IMR-90 (cell line): ENCODE data around the gene KLHL12. TPM values are rescaled to one million over a fixed set of nuclear protein-coding genes. Genes with fewer than 3 reads are reported as not detected.
A peak's percentile ranks its signal among the peaks of the same experiment; 100 is the strongest.

Experiments used
- ATAC-seq: fragments of 200-7000 bp; cut with Tn5 transposase; 2 replicates; pipeline ENCODE4 v1.9.1; 2020; ENCODE audit warnings: low read depth, mild to moderate bottlenecking, moderate library complexity
- BruUV-seq: library from RNA; stranded (reverse); fragments of 400-500 nt; replicated peaks from 2 replicates; lab custom pipeline; 2021; lab: Mats Ljungman, UMichigan
- CTCF ChIA-PET: fragments of 300-600 bp; formaldehyde crosslinking; extraction: SDS; loops from one replicate; lab custom pipeline; 2021; ENCODE audit warnings: antibody characterized with exemption; lab: Yijun Ruan, JAX
- POLR2A ChIA-PET: fragments of 300-600 bp; sonication (Branson Sonifier 250); formaldehyde crosslinking; loops from one replicate; lab custom pipeline; 2022; ENCODE audit warnings: antibody characterized with exemption; ENCODE audit not compliant: unreplicated experiment; lab: Charles Lee
- DNase-seq: peaks from one replicate; pipeline ENCODE4 v3.0.0; 2013
- H2AFZ ChIP-seq: replicated peaks from 2 replicates; pipeline ENCODE3; 2013; ENCODE audit warnings: low read length, mild to moderate bottlenecking; ENCODE audit not compliant: poor library complexity
- H2AK5ac ChIP-seq: 2 replicates; pipeline ENCODE4 v1.6.1; 2013; ENCODE audit warnings: low read depth, low read length, inconsistent platforms
- H2AK9ac ChIP-seq: replicated peaks from 2 replicates; pipeline ENCODE3; 2013; ENCODE audit warnings: mild to moderate bottlenecking, low read depth, low read length, moderate library complexity; ENCODE audit not compliant: poor library complexity
- H2BK120ac ChIP-seq: 2 replicates; pipeline ENCODE4 v1.6.1; 2013; ENCODE audit warnings: low read depth, low read length, inconsistent platforms
- H2BK15ac ChIP-seq: 3 replicates; pipeline ENCODE4 v1.6.1; 2013; ENCODE audit warnings: low read depth, low read length, inconsistent platforms
- H2BK20ac ChIP-seq: 2 replicates; pipeline ENCODE4 v1.6.1; 2013; ENCODE audit warnings: low read depth, mild to moderate bottlenecking, inconsistent platforms, low read length, moderate library complexity
- H2BK5ac ChIP-seq: 2 replicates; pipeline ENCODE4 v1.6.1; 2013; ENCODE audit warnings: mild to moderate bottlenecking, low read depth, low read length, inconsistent platforms; ENCODE audit not compliant: poor library complexity, severe bottlenecking
- H3K14ac ChIP-seq: replicated peaks from 2 replicates; pipeline ENCODE4 v1.6.1; 2013; ENCODE audit warnings: low read depth, low read length, inconsistent platforms
- H3K18ac ChIP-seq: 2 replicates; pipeline ENCODE4 v1.6.1; 2013; ENCODE audit warnings: low read depth, low read length, control low read depth
- H3K23ac ChIP-seq: 2 replicates; pipeline ENCODE4 v1.6.1; 2013; ENCODE audit warnings: low read depth, low read length, inconsistent platforms
- H3K27ac ChIP-seq: 2 replicates; pipeline ENCODE4 v1.5.1; 2013; ENCODE audit warnings: mild to moderate bottlenecking, control low read depth, low read length; ENCODE audit not compliant: insufficient read depth
- H3K27me3 ChIP-seq: 2 replicates; pipeline ENCODE4 v1.6.1; 2013; ENCODE audit warnings: low read length; ENCODE audit not compliant: control insufficient read depth, insufficient read depth
- H3K36me3 ChIP-seq: 2 replicates; pipeline ENCODE4 v1.6.1; 2013; ENCODE audit warnings: low read length, mixed read lengths; ENCODE audit not compliant: control insufficient read depth, insufficient read depth
- H3K4ac ChIP-seq: 2 replicates; pipeline ENCODE4 v1.6.1; 2013; ENCODE audit warnings: low read depth, low read length, inconsistent platforms
- H3K4me1 ChIP-seq: 2 replicates; pipeline ENCODE4 v1.6.1; 2013; ENCODE audit warnings: low read length, mixed read lengths; ENCODE audit not compliant: control insufficient read depth, insufficient read depth
- H3K4me2 ChIP-seq: 2 replicates; pipeline ENCODE4 v1.6.1; 2013; ENCODE audit warnings: low read depth, mild to moderate bottlenecking, control low read depth, low read length, moderate library complexity
- H3K4me3 ChIP-seq: 2 replicates; pipeline ENCODE4 v1.5.1; 2013; ENCODE audit warnings: low read depth, mild to moderate bottlenecking, control low read depth, low read length, moderate library complexity; ENCODE audit not compliant: insufficient read depth
- H3K56ac ChIP-seq: 2 replicates; pipeline ENCODE4 v1.6.1; 2013; ENCODE audit warnings: low read length, inconsistent platforms; ENCODE audit not compliant: insufficient read depth; ENCODE audit errors: extremely low read depth
- H3K79me1 ChIP-seq, 2 experiments: 2 replicates each; pipeline ENCODE4 v1.6.1; 2013; ENCODE audit warnings: low read length in 2 of 2, inconsistent platforms in 1 of 2, low read depth in 1 of 2
- H3K9ac ChIP-seq: 2 replicates; pipeline ENCODE4 v1.6.1; 2013; ENCODE audit warnings: low read depth, low read length, control low read depth
- H3K9me1 ChIP-seq: 2 replicates; pipeline ENCODE4 v1.6.1; 2013; ENCODE audit warnings: low read length, inconsistent platforms; ENCODE audit not compliant: insufficient read depth
- H3K9me3 ChIP-seq: 2 replicates; pipeline ENCODE4 v1.6.1; 2013; ENCODE audit warnings: low read length; ENCODE audit not compliant: control insufficient read depth, insufficient read depth
- H4K20me1 ChIP-seq: 2 replicates; pipeline ENCODE4 v1.6.1; 2013; ENCODE audit warnings: low read length, inconsistent platforms; ENCODE audit not compliant: insufficient read depth
- H4K5ac ChIP-seq: 2 replicates; pipeline ENCODE4 v1.6.1; 2013; ENCODE audit warnings: mild to moderate bottlenecking, low read depth, low read length, control low read depth
- H4K8ac ChIP-seq, 2 experiments: 2 replicates each; pipeline ENCODE4 v1.6.1; 2013; ENCODE audit warnings: low read depth in 2 of 2, low read length in 2 of 2, control low read depth in 1 of 2, inconsistent platforms in 1 of 2
- H4K91ac ChIP-seq: 2 replicates; pipeline ENCODE4 v1.6.1; 2013; ENCODE audit warnings: low read depth, low read length, inconsistent platforms; ENCODE audit not compliant: insufficient read depth
- CEBPB ChIP-seq: IDR thresholded peaks from 2 replicates; pipeline ENCODE4 v1.6.1; 2012; ENCODE audit warnings: low read depth, low read length, improper control_type of control experiment
- FOS ChIP-seq: fragments of 150-350 bp; IDR thresholded peaks from 2 replicates; pipeline ENCODE4 v1.6.1; 2016; ENCODE audit warnings: low read depth, low read length
- MAFK ChIP-seq: IDR thresholded peaks from 2 replicates; pipeline ENCODE4 v1.6.1; 2012; ENCODE audit warnings: low read depth, low read length, improper control_type of control experiment
- RAD21 ChIP-seq: IDR thresholded peaks from 2 replicates; pipeline ENCODE4 v1.6.1; 2012; ENCODE audit warnings: low read length, improper control_type of control experiment
- WGBS, 2 experiments: methylation state at CpG; one replicate each; pipeline versions ENCODE4 v1.1.5 to v1.1.7; 2013; ENCODE audit warnings: missing lambda C conversion rate in 2 of 2; ENCODE audit not compliant: insufficient read length in 1 of 2; ENCODE audit errors: extremely low coverage in 2 of 2; 5-methylcytosine and 5-hydroxymethylcytosine counted together
- dilution Hi-C: fragments of 300-500 bp; cut with HindIII; formaldehyde crosslinking; loops from one replicate; pipeline ENCODE4 v1.14.3; 2018; ENCODE audit warnings: low sequenced_read_pairs; ENCODE audit not compliant: unreplicated experiment
- in situ Hi-C: fragments of 300-500 bp; cut with MboI; formaldehyde crosslinking; loops from 3 replicates; pipeline ENCODE4 v1.14.3; 2019; ENCODE audit warnings: low sequenced_read_pairs, inconsistent platforms, mixed read lengths
- intact Hi-C: fragments of 100-400 bp; cut with micrococcal nuclease; formaldehyde crosslinking; loops from 2 replicates; pipeline ENCODE4 v1.10.0; 2022
- polyA plus RNA-seq, 3 experiments: library from polyadenylated mRNA; depleted of rRNA; stranded (reverse); fragments of >200 nt; gene quantifications; 2 replicates each; pipeline ENCODE4 v1.2.3, GENCODE V29; 2012; ENCODE audit warnings: low replicate concordance in 1 of 3
- total RNA-seq: library from RNA; depleted of rRNA; stranded (reverse); fragments of >200 nt; gene quantifications from 2 replicates; pipeline ENCODE4 v1.2.3, GENCODE V29; 2012
- TF ChIP-seq, protein P1 (sequence below): fragments of 150-350 bp; IDR thresholded peaks from 2 replicates; pipeline ENCODE4 v1.6.1; 2017; ENCODE audit warnings: mild to moderate bottlenecking, antibody characterized with exemption, low read length, low read depth

KLHL12 gene
- total and polyA plus RNA-seq, 2 of the 4 experiments (the other 2 are of a cell fraction), result 17.2 to 38.4 TPM

DNA sequence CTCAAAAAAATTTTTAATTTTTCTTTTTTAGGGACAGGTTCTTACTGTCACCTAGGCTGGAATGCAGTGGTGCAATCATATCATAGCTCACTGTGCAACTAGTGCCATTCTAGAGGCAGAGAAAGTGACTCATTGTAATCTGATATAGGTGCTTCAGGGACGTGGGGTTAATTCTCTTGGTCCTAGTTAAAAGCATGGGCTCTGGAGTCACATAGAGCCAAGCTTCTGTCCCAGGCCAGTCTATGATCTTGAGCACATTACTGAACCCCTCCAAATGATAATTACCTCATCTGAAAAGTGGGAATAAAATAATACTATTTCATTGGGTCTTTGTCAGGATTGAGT, 32.2 kb upstream of the KLHL12 start:
- Histone ChIP-seq H2AK9ac (no peak overlapping the region), H4K20me1 (peaks cover 13% of the 10 kb centered on the region; the same call in 1 of the 2 replicates), H3K9me3 (no peaks in the 10 kb centered on the region), H3K4me3 (no peak overlapping the region), H2BK20ac (no peak overlapping the region), H2BK120ac (no peak overlapping the region), H3K14ac (no peak overlapping the region), H3K27me3 (no peaks in the 10 kb centered on the region), H2BK15ac (no peak overlapping the region), H3K18ac (no peak overlapping the region), H3K56ac (no peak overlapping the region), H3K79me1 (peaks cover 11 to 41% of the 10 kb centered on the region in 2 experiments), H4K5ac (no peak overlapping the region), H3K4me1 (peaks cover 9% of the 10 kb centered on the region), H3K27ac (no peak overlapping the region), H3K9ac (no peak overlapping the region), H3K36me3 (peaks cover 8% of the 10 kb centered on the region), H3K23ac (no peak overlapping the region), H3K4me2 (no peak overlapping the region), H4K91ac (no peak overlapping the region), H2AFZ (no peak overlapping the region), H4K8ac (no peak overlapping the region), H3K9me1 (peaks cover 10% of the 10 kb centered on the region), H3K4ac (no peak overlapping the region), H2AK5ac (no peak overlapping the region), H2BK5ac (no peak overlapping the region)
- in situ Hi-C loops, result no loop called here
- no CpG with 5 or more reads among the region's 1 CpG for WGBS, 2 experiments
- BruUV-seq, result no TSS peak
- peak; percentile 22 for ATAC-seq
- dilution Hi-C loops, result no loop called here
- ChIA-PET CTCF (no interaction called here), POLR2A (no interaction called here)
- no peak for TF ChIP-seq RAD21
- TF ChIP-seq FOS, result peak; percentile 67; the same call in 1 of the 2 replicates
- no peak for TF ChIP-seq MAFK
- peak; percentile 93 for TF ChIP-seq CEBPB
- TF ChIP-seq, protein P1, sequence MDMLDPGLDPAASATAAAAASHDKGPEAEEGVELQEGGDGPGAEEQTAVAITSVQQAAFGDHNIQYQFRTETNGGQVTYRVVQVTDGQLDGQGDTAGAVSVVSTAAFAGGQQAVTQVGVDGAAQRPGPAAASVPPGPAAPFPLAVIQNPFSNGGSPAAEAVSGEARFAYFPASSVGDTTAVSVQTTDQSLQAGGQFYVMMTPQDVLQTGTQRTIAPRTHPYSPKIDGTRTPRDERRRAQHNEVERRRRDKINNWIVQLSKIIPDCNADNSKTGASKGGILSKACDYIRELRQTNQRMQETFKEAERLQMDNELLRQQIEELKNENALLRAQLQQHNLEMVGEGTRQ, result no peak
- DNase-seq, result peak; percentile 74
- intact Hi-C loops, result no loop called here
